SK-N-SH treated with all-trans-retinoic acid at 6 μM for 48 hours (cell line): ENCODE data around the gene MRPL9.

Experiments used
- ATAC-seq: fragments of 200-7000 bp; cut with Tn5 transposase; 3 replicates; pipeline ENCODE4 v1.9.1; 2020; ENCODE audit warnings: mild to moderate bottlenecking, moderate library complexity
- ARNTL ChIP-seq: fragments of 450-650 bp; formaldehyde crosslinking; IDR thresholded peaks from 2 replicates; pipeline ENCODE4 v1.5.0; 2020; ENCODE audit warnings: low read depth, mild to moderate bottlenecking, moderate library complexity, borderline replicate concordance
- BACH2 ChIP-seq: fragments of 250-450 bp; sonication (Bioruptor Pico); IDR thresholded peaks from 2 replicates; pipeline ENCODE4 v1.9.0; 2021; ENCODE audit warnings: mild to moderate bottlenecking, borderline replicate concordance
- CSDC2 ChIP-seq: fragments of 250-450 bp; sonication (Bioruptor Pico); IDR thresholded peaks from 2 replicates; pipeline ENCODE4 v1.5.0; 2020; ENCODE audit warnings: mild to moderate bottlenecking, moderate library complexity
- ESRRG ChIP-seq: fragments of 250-450 bp; sonication (Bioruptor Pico); IDR thresholded peaks from 2 replicates; pipeline ENCODE4 v1.6.1; 2021; ENCODE audit warnings: mild to moderate bottlenecking
- ISL1 ChIP-seq: fragments of 250-450 bp; sonication (Bioruptor Pico); IDR thresholded peaks from 2 replicates; pipeline ENCODE4 v2.1.2; 2022; ENCODE audit warnings: mild to moderate bottlenecking, moderate library complexity
- OSR1 ChIP-seq: fragments of 250-450 bp; sonication (Bioruptor Pico); IDR thresholded peaks from 2 replicates; pipeline ENCODE4 v1.8.0; 2022; ENCODE audit warnings: moderate library complexity, mild to moderate bottlenecking, inconsistent platforms
- PPARA ChIP-seq: fragments of 250-450 bp; sonication (Bioruptor Pico); IDR thresholded peaks from 2 replicates; pipeline ENCODE4 v1.5.0; 2020; ENCODE audit warnings: mild to moderate bottlenecking, borderline replicate concordance
- RARB ChIP-seq: fragments of 250-450 bp; sonication (Bioruptor Pico); IDR thresholded peaks from 2 replicates; pipeline ENCODE4 v1.8.0; 2021; ENCODE audit warnings: mild to moderate bottlenecking, moderate library complexity
- SNAI2 ChIP-seq: fragments of 250-450 bp; sonication (Bioruptor Pico); IDR thresholded peaks from 2 replicates; pipeline ENCODE4 v1.5.0; 2020; ENCODE audit warnings: mild to moderate bottlenecking, moderate library complexity
- TCF4 ChIP-seq: fragments of 250-450 bp; sonication (Bioruptor Pico); IDR thresholded peaks from 2 replicates; pipeline ENCODE4 v1.8.0; 2021; ENCODE audit warnings: mild to moderate bottlenecking, moderate library complexity, borderline replicate concordance
- TOX ChIP-seq: fragments of 250-450 bp; sonication (Bioruptor Pico); IDR thresholded peaks from 2 replicates; pipeline ENCODE4 v1.8.0; 2021; ENCODE audit warnings: mild to moderate bottlenecking, moderate library complexity, borderline replicate concordance
- ZC3H10 ChIP-seq: fragments of 250-450 bp; sonication (Bioruptor Pico); IDR thresholded peaks from 2 replicates; pipeline ENCODE4 v1.5.1; 2021; ENCODE audit warnings: mild to moderate bottlenecking, moderate library complexity
- ZFP3 ChIP-seq: fragments of 250-450 bp; sonication (Bioruptor Pico); IDR thresholded peaks from 2 replicates; pipeline ENCODE4 v1.5.0; 2020; ENCODE audit warnings: mild to moderate bottlenecking, moderate library complexity
- ZFP30 ChIP-seq: fragments of 450-650 bp; formaldehyde crosslinking; IDR thresholded peaks from 2 replicates; pipeline ENCODE4 v1.5.0; 2022; ENCODE audit warnings: mild to moderate bottlenecking, moderate library complexity
- ZNF565 ChIP-seq: fragments of 450-650 bp; formaldehyde crosslinking; conservative IDR thresholded peaks from 2 replicates; pipeline ENCODE4 v1.5.0; 2020; ENCODE audit warnings: low read depth, mild to moderate bottlenecking, moderate library complexity
- ZNF70 ChIP-seq: fragments of 450-650 bp; formaldehyde crosslinking; IDR thresholded peaks from 2 replicates; pipeline ENCODE4 v1.5.0; 2020; ENCODE audit warnings: mild to moderate bottlenecking, moderate library complexity
- ZNF8 ChIP-seq: fragments of 450-650 bp; formaldehyde crosslinking; IDR thresholded peaks from 2 replicates; pipeline ENCODE4 v1.5.0; 2020; ENCODE audit warnings: mild to moderate bottlenecking, moderate library complexity
- TF ChIP-seq, protein P1 (sequence below): fragments of 250-450 bp; sonication (Bioruptor Pico); IDR thresholded peaks from 2 replicates; pipeline ENCODE4 v1.8.0; 2021; ENCODE audit warnings: low read depth, mild to moderate bottlenecking, moderate library complexity, borderline replicate concordance
- TF ChIP-seq, protein P2 (sequence below): fragments of 250-450 bp; sonication (Bioruptor Pico); IDR thresholded peaks from 2 replicates; pipeline ENCODE4 v1.5.1; 2020; ENCODE audit warnings: low read depth, mild to moderate bottlenecking, moderate library complexity
- TF ChIP-seq, protein P3 (sequence below): fragments of 250-450 bp; sonication (Bioruptor Pico); IDR thresholded peaks from 2 replicates; pipeline ENCODE4 v1.5.1; 2021; ENCODE audit warnings: mild to moderate bottlenecking, moderate library complexity
- TF ChIP-seq, protein P4 (sequence below): fragments of 250-450 bp; sonication (Bioruptor Pico); IDR thresholded peaks from 2 replicates; pipeline ENCODE4 v1.8.0; 2020; ENCODE audit warnings: mild to moderate bottlenecking, moderate library complexity, borderline replicate concordance
- TF ChIP-seq, protein P5 (sequence below): fragments of 250-450 bp; sonication (Bioruptor Pico); IDR thresholded peaks from 2 replicates; pipeline ENCODE4 v1.5.0; 2020; ENCODE audit warnings: mild to moderate bottlenecking, moderate library complexity

The MRPL9 gene

DNA sequence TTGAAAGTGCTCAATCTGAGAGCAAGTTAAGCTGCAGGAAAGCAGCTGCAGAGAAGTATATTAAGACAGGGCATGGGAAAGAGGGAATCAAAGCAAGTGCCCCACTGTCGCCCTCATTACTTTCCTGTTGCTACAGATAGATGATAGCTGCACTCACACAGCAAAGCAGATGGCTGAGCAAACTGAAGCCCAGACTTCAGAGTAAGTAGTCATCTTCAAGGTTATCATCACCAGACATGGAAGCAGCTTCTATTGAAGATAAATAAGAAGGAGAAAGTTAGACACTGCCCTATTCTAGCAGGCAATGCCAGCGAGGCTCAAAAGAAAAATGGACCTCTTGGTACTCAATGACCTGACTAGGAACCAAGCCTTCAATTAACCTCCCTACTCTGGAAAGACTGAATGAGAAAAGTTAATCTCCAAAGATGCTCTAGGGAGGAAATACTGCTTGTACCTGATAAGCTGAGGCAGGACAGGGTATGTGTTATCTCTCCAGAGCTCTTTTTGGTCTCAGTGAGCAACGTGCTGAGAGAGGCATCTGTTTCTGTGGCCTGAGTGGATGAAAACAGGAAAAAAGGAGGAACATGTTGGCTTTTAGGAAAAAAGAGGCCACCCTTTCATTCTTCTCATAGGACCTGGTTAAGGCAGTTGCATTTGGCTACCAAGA, 11.1 kb upstream of the MRPL9 start:
- ATAC-seq = no peak

DNA sequence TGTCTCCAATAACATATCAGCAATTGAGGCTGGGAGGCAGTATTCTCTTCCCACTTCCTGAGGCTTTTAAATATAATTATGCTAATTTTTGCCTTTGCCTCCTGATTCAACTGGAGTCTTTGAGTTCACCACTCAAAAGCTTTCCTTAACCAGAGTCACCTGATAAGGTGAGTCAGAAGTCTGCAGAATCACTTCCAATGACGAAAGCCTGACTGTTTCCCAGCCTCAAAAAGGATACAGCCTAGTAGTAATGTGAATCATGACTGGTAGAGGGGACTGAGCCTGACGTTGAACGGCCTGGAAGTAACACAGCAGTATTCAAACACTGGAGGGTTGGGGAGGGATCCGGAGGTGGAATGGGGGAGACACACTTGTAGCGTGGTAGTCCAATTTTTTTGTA, 10.4 kb upstream of the MRPL9 start:
- ATAC-seq = no peak; the same call in 1 of the 3 replicates
- TF ChIP-seq SNAI2 (CRISPR knock-in tag) (no peak), ZNF70 (CRISPR knock-in tag) (no peak), ZNF8 (CRISPR knock-in tag) (no peak), OSR1 (CRISPR knock-in tag) (no peak), TOX (CRISPR knock-in tag) (no peak), ISL1 (CRISPR knock-in tag) (no peak), TCF4 (CRISPR knock-in tag) (no peak), ZNF565 (CRISPR knock-in tag) (no peak), ZC3H10 (CRISPR knock-in tag) (no peak), PPARA (CRISPR knock-in tag) (no peak), ZFP3 (CRISPR knock-in tag) (no peak), RARB (CRISPR knock-in tag) (no peak)
- TF ChIP-seq, protein P1, sequence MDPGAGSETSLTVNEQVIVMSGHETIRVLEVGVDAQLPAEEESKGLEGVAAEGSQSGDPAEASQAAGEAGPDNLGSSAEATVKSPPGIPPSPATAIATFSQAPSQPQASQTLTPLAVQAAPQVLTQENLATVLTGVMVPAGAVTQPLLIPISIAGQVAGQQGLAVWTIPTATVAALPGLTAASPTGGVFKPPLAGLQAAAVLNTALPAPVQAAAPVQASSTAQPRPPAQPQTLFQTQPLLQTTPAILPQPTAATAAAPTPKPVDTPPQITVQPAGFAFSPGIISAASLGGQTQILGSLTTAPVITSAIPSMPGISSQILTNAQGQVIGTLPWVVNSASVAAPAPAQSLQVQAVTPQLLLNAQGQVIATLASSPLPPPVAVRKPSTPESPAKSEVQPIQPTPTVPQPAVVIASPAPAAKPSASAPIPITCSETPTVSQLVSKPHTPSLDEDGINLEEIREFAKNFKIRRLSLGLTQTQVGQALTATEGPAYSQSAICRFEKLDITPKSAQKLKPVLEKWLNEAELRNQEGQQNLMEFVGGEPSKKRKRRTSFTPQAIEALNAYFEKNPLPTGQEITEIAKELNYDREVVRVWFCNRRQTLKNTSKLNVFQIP (CRISPR knock-in tag) = no peak
- TF ChIP-seq, protein P2, sequence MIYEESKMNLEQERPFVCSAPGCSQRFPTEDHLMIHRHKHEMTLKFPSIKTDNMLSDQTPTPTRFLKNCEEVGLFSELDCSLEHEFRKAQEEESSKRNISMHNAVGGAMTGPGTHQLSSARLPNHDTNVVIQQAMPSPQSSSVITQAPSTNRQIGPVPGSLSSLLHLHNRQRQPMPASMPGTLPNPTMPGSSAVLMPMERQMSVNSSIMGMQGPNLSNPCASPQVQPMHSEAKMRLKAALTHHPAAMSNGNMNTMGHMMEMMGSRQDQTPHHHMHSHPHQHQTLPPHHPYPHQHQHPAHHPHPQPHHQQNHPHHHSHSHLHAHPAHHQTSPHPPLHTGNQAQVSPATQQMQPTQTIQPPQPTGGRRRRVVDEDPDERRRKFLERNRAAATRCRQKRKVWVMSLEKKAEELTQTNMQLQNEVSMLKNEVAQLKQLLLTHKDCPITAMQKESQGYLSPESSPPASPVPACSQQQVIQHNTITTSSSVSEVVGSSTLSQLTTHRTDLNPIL (CRISPR knock-in tag) = no peak
- TF ChIP-seq, protein P3, sequence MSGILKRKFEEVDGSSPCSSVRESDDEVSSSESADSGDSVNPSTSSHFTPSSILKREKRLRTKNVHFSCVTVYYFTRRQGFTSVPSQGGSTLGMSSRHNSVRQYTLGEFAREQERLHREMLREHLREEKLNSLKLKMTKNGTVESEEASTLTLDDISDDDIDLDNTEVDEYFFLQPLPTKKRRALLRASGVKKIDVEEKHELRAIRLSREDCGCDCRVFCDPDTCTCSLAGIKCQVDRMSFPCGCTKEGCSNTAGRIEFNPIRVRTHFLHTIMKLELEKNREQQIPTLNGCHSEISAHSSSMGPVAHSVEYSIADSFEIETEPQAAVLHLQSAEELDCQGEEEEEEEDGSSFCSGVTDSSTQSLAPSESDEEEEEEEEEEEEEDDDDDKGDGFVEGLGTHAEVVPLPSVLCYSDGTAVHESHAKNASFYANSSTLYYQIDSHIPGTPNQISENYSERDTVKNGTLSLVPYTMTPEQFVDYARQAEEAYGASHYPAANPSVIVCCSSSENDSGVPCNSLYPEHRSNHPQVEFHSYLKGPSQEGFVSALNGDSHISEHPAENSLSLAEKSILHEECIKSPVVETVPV (CRISPR knock-in tag) = no peak

More for the DNA sequence above, 11.1 kb upstream of the MRPL9 start:
- no peak for TF ChIP-seq ARNTL (CRISPR knock-in tag)
- TF ChIP-seq, protein P2 (CRISPR knock-in tag) = no peak
- no peak for TF ChIP-seq CSDC2 (CRISPR knock-in tag)
- TF ChIP-seq, protein P4, sequence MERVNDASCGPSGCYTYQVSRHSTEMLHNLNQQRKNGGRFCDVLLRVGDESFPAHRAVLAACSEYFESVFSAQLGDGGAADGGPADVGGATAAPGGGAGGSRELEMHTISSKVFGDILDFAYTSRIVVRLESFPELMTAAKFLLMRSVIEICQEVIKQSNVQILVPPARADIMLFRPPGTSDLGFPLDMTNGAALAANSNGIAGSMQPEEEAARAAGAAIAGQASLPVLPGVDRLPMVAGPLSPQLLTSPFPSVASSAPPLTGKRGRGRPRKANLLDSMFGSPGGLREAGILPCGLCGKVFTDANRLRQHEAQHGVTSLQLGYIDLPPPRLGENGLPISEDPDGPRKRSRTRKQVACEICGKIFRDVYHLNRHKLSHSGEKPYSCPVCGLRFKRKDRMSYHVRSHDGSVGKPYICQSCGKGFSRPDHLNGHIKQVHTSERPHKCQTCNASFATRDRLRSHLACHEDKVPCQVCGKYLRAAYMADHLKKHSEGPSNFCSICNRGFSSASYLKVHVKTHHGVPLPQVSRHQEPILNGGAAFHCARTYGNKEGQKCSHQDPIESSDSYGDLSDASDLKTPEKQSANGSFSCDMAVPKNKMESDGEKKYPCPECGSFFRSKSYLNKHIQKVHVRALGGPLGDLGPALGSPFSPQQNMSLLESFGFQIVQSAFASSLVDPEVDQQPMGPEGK (CRISPR knock-in tag) = no peak
- TF ChIP-seq, protein P5, sequence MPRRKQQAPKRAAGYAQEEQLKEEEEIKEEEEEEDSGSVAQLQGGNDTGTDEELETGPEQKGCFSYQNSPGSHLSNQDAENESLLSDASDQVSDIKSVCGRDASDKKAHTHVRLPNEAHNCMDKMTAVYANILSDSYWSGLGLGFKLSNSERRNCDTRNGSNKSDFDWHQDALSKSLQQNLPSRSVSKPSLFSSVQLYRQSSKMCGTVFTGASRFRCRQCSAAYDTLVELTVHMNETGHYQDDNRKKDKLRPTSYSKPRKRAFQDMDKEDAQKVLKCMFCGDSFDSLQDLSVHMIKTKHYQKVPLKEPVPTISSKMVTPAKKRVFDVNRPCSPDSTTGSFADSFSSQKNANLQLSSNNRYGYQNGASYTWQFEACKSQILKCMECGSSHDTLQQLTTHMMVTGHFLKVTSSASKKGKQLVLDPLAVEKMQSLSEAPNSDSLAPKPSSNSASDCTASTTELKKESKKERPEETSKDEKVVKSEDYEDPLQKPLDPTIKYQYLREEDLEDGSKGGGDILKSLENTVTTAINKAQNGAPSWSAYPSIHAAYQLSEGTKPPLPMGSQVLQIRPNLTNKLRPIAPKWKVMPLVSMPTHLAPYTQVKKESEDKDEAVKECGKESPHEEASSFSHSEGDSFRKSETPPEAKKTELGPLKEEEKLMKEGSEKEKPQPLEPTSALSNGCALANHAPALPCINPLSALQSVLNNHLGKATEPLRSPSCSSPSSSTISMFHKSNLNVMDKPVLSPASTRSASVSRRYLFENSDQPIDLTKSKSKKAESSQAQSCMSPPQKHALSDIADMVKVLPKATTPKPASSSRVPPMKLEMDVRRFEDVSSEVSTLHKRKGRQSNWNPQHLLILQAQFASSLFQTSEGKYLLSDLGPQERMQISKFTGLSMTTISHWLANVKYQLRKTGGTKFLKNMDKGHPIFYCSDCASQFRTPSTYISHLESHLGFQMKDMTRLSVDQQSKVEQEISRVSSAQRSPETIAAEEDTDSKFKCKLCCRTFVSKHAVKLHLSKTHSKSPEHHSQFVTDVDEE (CRISPR knock-in tag) = no peak
- no peak for TF ChIP-seq ZFP3 (CRISPR knock-in tag)
- TF ChIP-seq, protein P1 (CRISPR knock-in tag) = no peak
- TF ChIP-seq SNAI2 (CRISPR knock-in tag) = no peak
- TF ChIP-seq ZNF8 (CRISPR knock-in tag) = no peak
- TF ChIP-seq, protein P3 (CRISPR knock-in tag) = no peak
- TF ChIP-seq ESRRG (CRISPR knock-in tag) = no peak
- no peak for TF ChIP-seq ZFP30 (CRISPR knock-in tag)
- TF ChIP-seq TCF4 (CRISPR knock-in tag) = no peak
- no peak for TF ChIP-seq BACH2 (CRISPR knock-in tag)
- no peak for TF ChIP-seq TOX (CRISPR knock-in tag)
